Smooth muscle cell (in vitro differentiated cells): ENCODE measurements around the gene MESP2. TPM values are rescaled to one million over a fixed set of nuclear protein-coding genes. Genes with fewer than 3 reads are reported as not detected.

Source experiments
- DNase-seq: peaks from one replicate; lab custom pipeline; 2025; ENCODE audit not compliant: unreplicated experiment; lab: John Stamatoyannopoulos, UW
- H2AFZ ChIP-seq: fragments of 200-600 bp; sonication (generic); 2 replicates; pipeline ENCODE4 v1.6.0; 2016; ENCODE audit warnings: antibody characterized with exemption, low read depth, mild to moderate bottlenecking
- H3F3A ChIP-seq: fragments of 200-600 bp; sonication (generic); 2 replicates; pipeline ENCODE4 v1.6.0; 2017; ENCODE audit warnings: antibody characterized with exemption, low read depth
- H3K27ac ChIP-seq: fragments of 200-600 bp; sonication (generic); 2 replicates; pipeline ENCODE4 v1.5.1; 2016; ENCODE audit warnings: low read depth, mild to moderate bottlenecking
- H3K27me3 ChIP-seq: fragments of 200-600 bp; sonication (generic); 2 replicates; pipeline ENCODE4 v1.6.1; 2016; ENCODE audit warnings: low read depth, mild to moderate bottlenecking
- H3K36me3 ChIP-seq: fragments of 200-600 bp; sonication (generic); 2 replicates; pipeline ENCODE4 v1.5.1; 2016; ENCODE audit warnings: low read depth
- H3K4me1 ChIP-seq: fragments of 200-600 bp; sonication (generic); 2 replicates; pipeline ENCODE4 v1.5.1; 2016; ENCODE audit warnings: low read depth
- H3K4me2 ChIP-seq: fragments of 200-600 bp; sonication (generic); 2 replicates; pipeline ENCODE4 v1.6.0; 2016; ENCODE audit warnings: mild to moderate bottlenecking
- H3K4me3 ChIP-seq: fragments of 200-600 bp; sonication (generic); 2 replicates; pipeline ENCODE4 v1.5.1; 2016; ENCODE audit warnings: mild to moderate bottlenecking
- H3K79me2 ChIP-seq: fragments of 200-600 bp; sonication (generic); 2 replicates; pipeline ENCODE4 v1.6.0; 2016; ENCODE audit warnings: low read depth, mild to moderate bottlenecking
- H3K9ac ChIP-seq: fragments of 200-600 bp; sonication (generic); 2 replicates; pipeline ENCODE4 v1.6.0; 2016; ENCODE audit warnings: low read depth
- H3K9me3 ChIP-seq: fragments of 200-600 bp; sonication (generic); replicated peaks from 2 replicates; pipeline ENCODE4 v1.5.1; 2016; ENCODE audit warnings: low read depth
- H4K20me1 ChIP-seq: fragments of 200-600 bp; sonication (generic); 2 replicates; pipeline ENCODE4 v1.6.0; 2016; ENCODE audit warnings: low read depth
- WGBS: methylation state at CpG from one replicate; pipeline ENCODE4 v1.1.7; 2016; ENCODE audit warnings: low lambda C conversion rate; 5-methylcytosine and 5-hydroxymethylcytosine counted together
- polyA plus RNA-seq: library from polyadenylated mRNA; unstranded; fragments of >200 nt; fragmentation: Nextera tagmentation; extraction: Ambion mirVana; gene quantifications from 2 replicates; pipeline ENCODE4 v1.2.1, GENCODE V29; 2016
- total RNA-seq: library from RNA; depleted of rRNA; stranded (reverse); fragments of >200 nt; gene quantifications from 2 replicates; pipeline ENCODE4 v1.2.3, GENCODE V29; 2014
- TF ChIP-seq, protein P1 (sequence below): fragments of 200-600 bp; sonication (generic); IDR thresholded peaks from 2 replicates; pipeline ENCODE4 v1.5.1; 2017; ENCODE audit warnings: borderline replicate concordance, mild to moderate bottlenecking, antibody characterized with exemption; ENCODE audit not compliant: insufficient read depth, poor library complexity, severe bottlenecking

MESP2 gene
- total and polyA plus RNA-seq, 2 experiments from 2014 or later = 0.09 TPM; not detected in 1

DNA sequence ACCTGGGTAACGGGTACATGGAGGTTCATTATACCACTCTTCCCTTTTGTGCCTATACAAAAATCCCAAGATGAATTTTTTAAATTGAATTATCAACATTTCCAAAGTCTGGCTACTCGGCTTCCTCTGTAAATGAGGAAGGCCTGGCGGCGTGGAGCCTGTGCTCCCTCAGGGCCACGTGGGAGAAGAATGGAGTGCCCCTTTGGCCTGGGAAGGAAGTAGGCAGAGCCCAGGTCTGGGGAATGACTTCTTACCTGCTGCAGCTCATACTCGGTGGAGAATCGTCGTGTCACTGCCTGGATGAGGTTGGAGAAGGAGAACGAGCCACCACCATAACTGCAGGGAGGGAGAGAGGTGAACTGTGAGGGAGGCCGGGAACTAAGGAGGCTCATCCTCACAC, 14.1 kb downstream of the MESP2 start:
- no peaks in the 10 kb centered on the region for H3K27me3 ChIP-seq
- WGBS = 91% methylated on average over 10 of the region's 10 CpGs
- H3K9me3 ChIP-seq = no peaks in the 10 kb centered on the region
- peaks cover 8% of the 10 kb centered on the region for H3K36me3 ChIP-seq
- no peaks in the 10 kb centered on the region for H3F3A ChIP-seq
- no peak overlapping the region for H2AFZ ChIP-seq
- no peak overlapping the region for H3K4me2 ChIP-seq
- no peak overlapping the region for H3K9ac ChIP-seq
- no peaks in the 10 kb centered on the region for H4K20me1 ChIP-seq
- H3K79me2 ChIP-seq = no peaks in the 10 kb centered on the region
- TF ChIP-seq, protein P1, sequence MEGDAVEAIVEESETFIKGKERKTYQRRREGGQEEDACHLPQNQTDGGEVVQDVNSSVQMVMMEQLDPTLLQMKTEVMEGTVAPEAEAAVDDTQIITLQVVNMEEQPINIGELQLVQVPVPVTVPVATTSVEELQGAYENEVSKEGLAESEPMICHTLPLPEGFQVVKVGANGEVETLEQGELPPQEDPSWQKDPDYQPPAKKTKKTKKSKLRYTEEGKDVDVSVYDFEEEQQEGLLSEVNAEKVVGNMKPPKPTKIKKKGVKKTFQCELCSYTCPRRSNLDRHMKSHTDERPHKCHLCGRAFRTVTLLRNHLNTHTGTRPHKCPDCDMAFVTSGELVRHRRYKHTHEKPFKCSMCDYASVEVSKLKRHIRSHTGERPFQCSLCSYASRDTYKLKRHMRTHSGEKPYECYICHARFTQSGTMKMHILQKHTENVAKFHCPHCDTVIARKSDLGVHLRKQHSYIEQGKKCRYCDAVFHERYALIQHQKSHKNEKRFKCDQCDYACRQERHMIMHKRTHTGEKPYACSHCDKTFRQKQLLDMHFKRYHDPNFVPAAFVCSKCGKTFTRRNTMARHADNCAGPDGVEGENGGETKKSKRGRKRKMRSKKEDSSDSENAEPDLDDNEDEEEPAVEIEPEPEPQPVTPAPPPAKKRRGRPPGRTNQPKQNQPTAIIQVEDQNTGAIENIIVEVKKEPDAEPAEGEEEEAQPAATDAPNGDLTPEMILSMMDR = no peak
- no peaks in the 10 kb centered on the region for H3K4me1 ChIP-seq
- DNase-seq = no peak
- H3K27ac ChIP-seq = no peak overlapping the region
- H3K4me3 ChIP-seq = no peak overlapping the region

DNA sequence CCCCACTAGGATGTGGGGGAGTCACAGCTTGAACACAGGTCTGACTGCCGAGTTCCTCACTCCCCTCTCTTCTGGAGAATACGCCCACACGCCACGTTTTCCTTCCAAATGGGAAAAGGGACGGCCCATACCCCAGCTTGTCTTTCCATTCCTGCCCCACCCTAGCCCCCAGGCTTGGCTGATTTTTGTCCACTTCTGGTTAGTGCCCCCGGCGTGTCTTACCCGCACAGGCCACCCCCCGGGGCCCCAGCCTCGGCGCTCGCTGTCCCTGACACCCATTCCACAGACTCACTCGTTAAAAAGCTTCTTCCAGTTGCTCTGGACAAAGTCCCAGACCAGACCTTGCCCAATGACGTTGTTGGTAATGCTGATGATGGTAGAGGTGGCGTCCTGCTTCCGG, 14.5 kb downstream of the MESP2 start:
- Histone ChIP-seq H3K27ac (no peak overlapping the region), H3K27me3 (no peaks in the 10 kb centered on the region), H3K4me2 (no peak overlapping the region), H3K79me2 (no peaks in the 10 kb centered on the region), H3K9ac (no peak overlapping the region), H3K4me1 (no peaks in the 10 kb centered on the region), H2AFZ (no peak overlapping the region), H3K4me3 (no peak overlapping the region), H3F3A (no peaks in the 10 kb centered on the region), H3K36me3 (peaks cover 8% of the 10 kb centered on the region), H3K9me3 (no peaks in the 10 kb centered on the region), H4K20me1 (no peaks in the 10 kb centered on the region)
- TF ChIP-seq, protein P1 = no peak
- 96% methylated on average over 15 of the region's 16 CpGs for WGBS
- no peak for DNase-seq

DNA sequence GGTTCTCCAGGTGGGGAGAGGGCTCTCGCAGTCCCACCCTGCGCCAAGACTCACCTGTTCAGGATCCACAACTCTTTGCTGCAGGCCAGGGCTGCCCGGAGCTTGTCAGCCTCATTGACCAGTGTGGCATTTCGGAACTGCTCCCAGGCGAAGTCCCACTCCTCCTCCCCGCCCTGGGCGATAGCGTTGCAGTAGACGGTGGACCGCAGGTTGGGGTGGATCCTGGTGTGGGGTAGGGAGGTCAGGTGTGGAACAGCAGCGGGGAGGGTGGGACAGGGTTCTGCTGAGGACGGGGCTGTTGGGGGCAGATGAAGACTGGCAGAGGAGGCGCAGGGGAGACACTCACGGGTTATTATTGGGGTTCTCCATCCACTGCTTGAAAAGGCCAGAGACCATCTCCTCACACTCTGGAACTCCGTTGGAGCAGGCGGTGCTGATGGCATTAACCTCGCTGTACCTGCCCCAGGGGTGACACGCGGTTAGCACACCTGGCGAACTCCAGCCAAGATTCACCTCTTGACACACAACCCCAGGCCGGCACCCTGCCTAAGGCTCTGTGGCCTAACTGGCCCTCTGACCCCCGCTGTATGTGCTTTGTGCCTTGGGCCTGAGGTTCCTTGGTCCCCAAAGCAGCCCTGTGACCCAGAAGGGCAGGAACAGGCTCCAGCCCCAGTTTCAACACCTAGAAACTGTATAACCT, 16.1 kb downstream of the MESP2 start:
- Histone ChIP-seq H3K36me3 (peaks cover 8% of the 10 kb centered on the region), H2AFZ (no peak overlapping the region), H3K4me1 (no peaks in the 10 kb centered on the region), H3K79me2 (no peaks in the 10 kb centered on the region), H3K9me3 (no peaks in the 10 kb centered on the region), H4K20me1 (no peaks in the 10 kb centered on the region), H3K4me3 (no peak overlapping the region), H3K27ac (no peak overlapping the region), H3K27me3 (no peaks in the 10 kb centered on the region), H3K4me2 (no peak overlapping the region), H3K9ac (no peak overlapping the region), H3F3A (no peaks in the 10 kb centered on the region)
- WGBS = 97% methylated on average over 21 of the region's 22 CpGs
- DNase-seq = no peak
- TF ChIP-seq, protein P1 = no peak

DNA sequence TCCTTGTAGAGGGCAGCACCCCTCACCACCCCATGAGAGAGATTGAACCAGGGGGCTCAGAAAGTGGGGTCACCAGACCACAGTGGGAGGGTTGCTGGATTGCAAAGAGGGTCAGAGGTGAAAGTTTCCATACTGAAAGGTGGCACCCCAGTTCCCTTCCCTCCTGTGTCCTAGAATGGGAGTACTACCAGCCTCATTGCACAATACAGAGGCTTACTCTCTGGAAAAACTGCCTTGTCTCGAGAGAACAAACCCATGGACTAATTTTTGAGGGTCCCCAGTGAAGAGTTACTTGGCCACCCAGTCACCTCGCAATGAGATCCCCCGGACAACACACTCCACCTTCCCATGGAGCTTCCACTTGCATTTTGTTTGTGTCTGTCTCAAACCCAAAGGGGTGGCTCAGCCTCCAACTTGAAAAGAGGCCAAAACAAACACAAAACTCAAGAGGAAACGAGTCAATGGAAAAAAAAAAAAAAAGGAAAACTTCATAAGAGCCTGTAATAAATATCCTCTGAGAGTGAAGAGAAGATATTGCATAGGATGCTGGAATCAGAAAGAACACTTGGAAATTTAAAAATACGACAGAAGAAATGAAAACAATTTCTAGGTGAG, 18.6 kb downstream of the MESP2 start:
- Histone ChIP-seq H3K4me1 (no peaks in the 10 kb centered on the region), H3K4me3 (no peak overlapping the region), H3K9ac (no peak overlapping the region), H3K36me3 (no peaks in the 10 kb centered on the region), H3F3A (no peaks in the 10 kb centered on the region), H3K9me3 (no peaks in the 10 kb centered on the region), H3K27me3 (no peaks in the 10 kb centered on the region), H3K27ac (no peak overlapping the region), H4K20me1 (no peaks in the 10 kb centered on the region), H2AFZ (no peak overlapping the region), H3K4me2 (no peak overlapping the region), H3K79me2 (no peaks in the 10 kb centered on the region)
- WGBS = 83% methylated on average over 5 of the region's 5 CpGs
- TF ChIP-seq, protein P1 = no peak
- no peak for DNase-seq
